GM23248 (cell line): ENCODE measurements around the gene FGD5. TPM values are rescaled to one million over a fixed set of nuclear protein-coding genes. Genes with fewer than 3 reads are reported as not detected.

Experiments used
- DNase-seq: peaks from one replicate; pipeline ENCODE4 v3.0.0-alpha.2; 2015
- H2AFZ ChIP-seq: fragments of 200-600 bp; sonication (generic); 2 replicates; pipeline ENCODE4 v1.6.1; 2016; ENCODE audit warnings: antibody characterized with exemption
- H3F3A ChIP-seq: fragments of 200-600 bp; sonication (generic); 2 replicates; pipeline ENCODE4 v1.6.1; 2016; ENCODE audit warnings: mild to moderate bottlenecking, antibody characterized with exemption, mixed run types; ENCODE audit not compliant: insufficient read depth
- H3K27ac ChIP-seq: fragments of 200-600 bp; sonication (generic); 2 replicates; pipeline ENCODE4 v1.5.1; 2016; ENCODE audit warnings: mild to moderate bottlenecking
- H3K27me3 ChIP-seq: fragments of 200-600 bp; sonication (generic); replicated peaks from 2 replicates; pipeline ENCODE4 v1.6.1; 2016; ENCODE audit warnings: mild to moderate bottlenecking; ENCODE audit not compliant: insufficient read depth
- H3K36me3 ChIP-seq: fragments of 200-600 bp; sonication (generic); 2 replicates; pipeline ENCODE4 v1.6.1; 2016; ENCODE audit warnings: low read depth, mild to moderate bottlenecking
- H3K4me1 ChIP-seq: fragments of 200-600 bp; sonication (generic); 2 replicates; pipeline ENCODE4 v1.6.1; 2016; ENCODE audit warnings: mild to moderate bottlenecking; ENCODE audit not compliant: insufficient read depth
- H3K4me2 ChIP-seq: fragments of 200-600 bp; sonication (generic); one replicate; pipeline ENCODE4 v1.6.1; 2016; ENCODE audit warnings: mild to moderate bottlenecking; ENCODE audit not compliant: unreplicated experiment
- H3K4me3 ChIP-seq: fragments of 200-600 bp; sonication (generic); 2 replicates; pipeline ENCODE4 v1.5.1; 2016; ENCODE audit warnings: mild to moderate bottlenecking
- H3K79me2 ChIP-seq: fragments of 200-600 bp; sonication (generic); 2 replicates; pipeline ENCODE4 v1.6.1; 2016; ENCODE audit warnings: mild to moderate bottlenecking; ENCODE audit not compliant: insufficient read depth
- H3K9ac ChIP-seq: fragments of 200-600 bp; sonication (generic); 2 replicates; pipeline ENCODE4 v1.6.1; 2016; ENCODE audit warnings: mild to moderate bottlenecking
- H3K9me2 ChIP-seq: fragments of 200-600 bp; sonication (generic); 2 replicates; pipeline ENCODE4 v1.6.1; 2016; ENCODE audit warnings: mixed run types, mild to moderate bottlenecking, moderate library complexity; ENCODE audit not compliant: insufficient read depth
- H3K9me3 ChIP-seq: fragments of 200-600 bp; sonication (generic); one replicate; pipeline ENCODE4 v1.6.1; 2017; ENCODE audit warnings: low read depth
- H4K20me1 ChIP-seq: fragments of 200-600 bp; sonication (generic); 2 replicates; pipeline ENCODE4 v1.6.0; 2016; ENCODE audit not compliant: insufficient read depth
- EZH2 ChIP-seq: fragments of 200-600 bp; sonication (generic); IDR thresholded peaks from 2 replicates; pipeline ENCODE4 v1.6.1; 2018; ENCODE audit warnings: antibody characterized with exemption, mild to moderate bottlenecking; ENCODE audit not compliant: insufficient read depth, poor library complexity, severe bottlenecking
- EZH2phosphoT487 ChIP-seq: fragments of 200-600 bp; sonication (generic); IDR thresholded peaks from 2 replicates; pipeline ENCODE4 v1.6.1; 2018; ENCODE audit warnings: antibody characterized with exemption, moderate library complexity, mild to moderate bottlenecking, low read depth; ENCODE audit not compliant: insufficient read depth
- WGBS, 2 experiments: methylation state at CpG; one replicate each; pipeline ENCODE4 v1.1.6; 2015 to 2017; ENCODE audit warnings: low lambda C conversion rate in 2 of 2, low coverage in 1 of 2; ENCODE audit errors: missing lambda C conversion rate in 2 of 2; 5-methylcytosine and 5-hydroxymethylcytosine counted together
- in situ Hi-C: fragments of 300-500 bp; cut with MboI; formaldehyde crosslinking; loops from 2 replicates; pipeline ENCODE4 v1.15.0; 2020
- polyA plus RNA-seq: library from polyadenylated mRNA; unstranded; fragments of >200 nt; fragmentation: Nextera tagmentation; extraction: Ambion mirVana; gene quantifications from 2 replicates; pipeline ENCODE4 v1.2.1, GENCODE V29; 2016
- total RNA-seq: library from RNA; depleted of rRNA; stranded (reverse); fragments of >200 nt; shearing (Covaris generic); gene quantifications from 2 replicates; pipeline ENCODE4 v1.2.3, GENCODE V29; 2014

FGD5 gene
- total and polyA plus RNA-seq, 2 experiments from 2014 or later: not detected

DNA sequence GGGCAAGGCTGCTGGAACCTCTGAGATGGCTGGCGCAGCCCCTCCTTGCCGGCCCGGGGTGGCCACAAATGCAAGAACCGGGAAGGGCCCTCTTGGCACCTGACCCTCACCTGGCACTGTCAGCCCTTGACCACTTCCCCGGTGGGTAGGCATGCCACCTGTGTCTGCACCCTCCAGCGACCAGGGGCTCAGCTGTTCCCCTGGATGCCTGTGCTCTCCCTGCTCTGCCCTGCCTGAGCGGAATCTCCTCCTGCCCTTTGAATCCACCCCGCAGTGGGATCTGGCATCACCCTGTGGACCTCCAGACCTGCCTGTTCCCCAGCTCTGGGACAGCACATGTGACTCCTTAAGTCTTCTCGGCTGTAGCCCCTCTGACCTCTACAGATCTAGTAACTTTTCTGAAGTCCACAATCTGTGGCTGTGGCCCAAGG, 26.1 kb upstream of the FGD5 start:
- H3K4me2 ChIP-seq: no peak overlapping the region
- H2AFZ ChIP-seq: no peak overlapping the region
- peaks cover 16% of the 10 kb centered on the region for H3K27me3 ChIP-seq
- no peaks in the 10 kb centered on the region for H4K20me1 ChIP-seq
- no peak for DNase-seq
- H3K27ac ChIP-seq: no peak overlapping the region
- no peaks in the 10 kb centered on the region for H3F3A ChIP-seq
- H3K9me3 ChIP-seq: no peaks in the 10 kb centered on the region
- no peaks in the 10 kb centered on the region for H3K36me3 ChIP-seq
- H3K79me2 ChIP-seq: no peaks in the 10 kb centered on the region
- WGBS, 2 experiments: 82 to 87% methylated on average over 9 of the region's 9 CpGs
- H3K4me3 ChIP-seq: no peak overlapping the region
- TF ChIP-seq EZH2 (no peak), EZH2phosphoT487 (no peak)
- no peak overlapping the region for H3K9ac ChIP-seq
- H3K9me2 ChIP-seq: no peaks in the 10 kb centered on the region
- H3K4me1 ChIP-seq: no peaks in the 10 kb centered on the region
- in situ Hi-C loops: no loop called here

DNA sequence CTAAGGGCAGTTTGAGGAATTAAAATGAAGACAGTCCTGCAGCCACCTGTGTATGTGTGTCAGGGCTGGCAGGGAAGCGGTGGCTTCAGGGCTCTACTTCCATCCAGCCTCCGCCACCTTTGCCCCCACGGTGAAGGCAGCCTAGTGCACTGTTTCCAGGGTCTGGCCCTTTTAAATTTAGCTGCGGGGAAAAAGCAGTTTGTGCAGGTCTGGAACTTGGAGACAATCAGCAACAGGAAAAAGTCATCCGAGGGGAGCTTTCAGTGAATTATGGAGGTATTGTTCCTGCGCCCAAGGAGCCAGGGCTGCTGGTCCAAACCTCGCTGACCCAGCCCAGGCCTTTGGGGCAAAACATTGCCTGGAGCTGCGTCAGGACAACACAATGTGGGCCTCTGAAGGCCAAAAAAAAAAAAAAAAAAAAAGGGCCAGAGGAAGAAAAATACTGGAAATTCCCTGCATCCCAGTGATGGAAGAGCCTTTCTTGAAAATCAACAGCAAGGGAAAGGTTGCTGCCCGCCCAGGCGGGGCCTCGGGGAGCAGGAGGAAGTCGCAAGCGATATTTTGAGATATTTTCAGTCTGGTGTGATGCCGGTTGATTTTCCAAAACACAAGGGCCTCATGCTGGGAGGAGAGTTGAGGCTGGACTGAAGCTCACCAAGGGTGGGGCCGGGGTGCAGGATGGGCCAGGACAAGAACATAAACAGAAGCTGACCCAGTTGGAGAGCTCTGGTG, 25.5 kb upstream of the FGD5 start:
- Histone ChIP-seq H3K4me3 (no peak overlapping the region), H3K27ac (no peak overlapping the region), H3K79me2 (no peaks in the 10 kb centered on the region), H3K4me1 (no peaks in the 10 kb centered on the region), H3F3A (no peaks in the 10 kb centered on the region), H3K9me2 (no peaks in the 10 kb centered on the region), H3K9me3 (no peaks in the 10 kb centered on the region), H3K9ac (no peak overlapping the region), H4K20me1 (no peaks in the 10 kb centered on the region), H3K27me3 (peaks cover 14% of the 10 kb centered on the region), H3K4me2 (no peak overlapping the region), H3K36me3 (no peaks in the 10 kb centered on the region), H2AFZ (no peak overlapping the region)
- in situ Hi-C loops: no loop called here
- DNase-seq: no peak
- TF ChIP-seq EZH2phosphoT487 (no peak), EZH2 (no peak)
- 22 to 23% methylated on average over 14 to 15 of the region's 15 CpGs for WGBS, 2 experiments

DNA sequence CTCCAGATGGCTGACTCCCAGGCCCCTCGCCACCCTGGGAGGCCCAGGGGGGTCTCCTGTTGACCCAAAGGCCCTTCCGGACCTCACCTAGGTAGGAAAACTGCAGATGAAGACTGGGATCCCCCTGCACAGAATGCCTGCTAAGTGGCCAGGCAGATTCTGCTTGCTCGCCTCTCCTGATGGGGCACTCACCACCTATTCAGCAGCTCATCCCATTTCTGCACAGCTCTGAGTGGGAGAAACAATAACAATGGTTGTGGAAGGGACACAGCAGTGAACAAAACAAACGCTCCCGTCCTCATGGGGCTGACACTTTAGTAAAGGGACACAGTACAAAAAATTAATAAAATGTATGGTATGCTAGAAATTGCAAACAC, 24.9 kb upstream of the FGD5 start:
- in situ Hi-C loops: no loop called here
- H3K9me3 ChIP-seq: no peaks in the 10 kb centered on the region
- no peaks in the 10 kb centered on the region for H3K36me3 ChIP-seq
- no peaks in the 10 kb centered on the region for H3K79me2 ChIP-seq
- no peak overlapping the region for H3K9ac ChIP-seq
- no peaks in the 10 kb centered on the region for H4K20me1 ChIP-seq
- no peak overlapping the region for H3K4me3 ChIP-seq
- no peaks in the 10 kb centered on the region for H3K4me1 ChIP-seq
- no peak overlapping the region for H3K4me2 ChIP-seq
- no peak for DNase-seq
- no peak for TF ChIP-seq EZH2phosphoT487
- WGBS, 2 experiments: 26 to 38% methylated on average over 5 of the region's 5 CpGs
- H3F3A ChIP-seq: no peaks in the 10 kb centered on the region
- H2AFZ ChIP-seq: no peak overlapping the region
- no peaks in the 10 kb centered on the region for H3K9me2 ChIP-seq
- H3K27ac ChIP-seq: no peak overlapping the region
- H3K27me3 ChIP-seq: peaks cover 14% of the 10 kb centered on the region

DNA sequence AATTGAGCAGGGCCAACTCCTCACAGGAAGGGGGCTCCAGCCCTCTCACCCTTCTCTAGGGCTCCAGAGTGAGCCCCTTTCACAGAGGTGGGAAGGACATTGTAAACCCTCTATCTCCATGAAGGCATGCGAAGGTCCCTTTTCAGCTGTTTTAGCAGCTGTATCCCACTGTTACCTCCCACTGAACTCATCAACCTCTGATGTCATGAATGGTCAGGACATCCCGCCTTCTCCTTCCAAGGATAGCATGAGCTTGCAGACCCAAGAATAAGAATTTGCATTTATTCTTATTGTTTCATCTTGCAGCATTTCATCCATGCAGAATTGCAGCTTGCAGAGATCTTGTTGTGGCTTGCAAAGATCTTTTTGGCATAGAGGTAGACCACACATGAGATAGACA, 24.3 kb upstream of the FGD5 start:
- Histone ChIP-seq H3K79me2 (no peaks in the 10 kb centered on the region), H3K27me3 (peaks cover 14% of the 10 kb centered on the region), H3K9me3 (no peaks in the 10 kb centered on the region), H3K4me3 (no peak overlapping the region), H3K27ac (no peak overlapping the region), H2AFZ (no peak overlapping the region), H3K9me2 (no peaks in the 10 kb centered on the region), H3K4me1 (no peaks in the 10 kb centered on the region), H4K20me1 (no peaks in the 10 kb centered on the region), H3K9ac (no peak overlapping the region), H3F3A (no peaks in the 10 kb centered on the region), H3K36me3 (no peaks in the 10 kb centered on the region), H3K4me2 (no peak overlapping the region)
- in situ Hi-C loops: no loop called here
- no peak for DNase-seq
- TF ChIP-seq EZH2phosphoT487: no peak
- no peak for TF ChIP-seq EZH2
- 61 to 66% methylated on average over 2 of the region's 2 CpGs for WGBS, 2 experiments

DNA sequence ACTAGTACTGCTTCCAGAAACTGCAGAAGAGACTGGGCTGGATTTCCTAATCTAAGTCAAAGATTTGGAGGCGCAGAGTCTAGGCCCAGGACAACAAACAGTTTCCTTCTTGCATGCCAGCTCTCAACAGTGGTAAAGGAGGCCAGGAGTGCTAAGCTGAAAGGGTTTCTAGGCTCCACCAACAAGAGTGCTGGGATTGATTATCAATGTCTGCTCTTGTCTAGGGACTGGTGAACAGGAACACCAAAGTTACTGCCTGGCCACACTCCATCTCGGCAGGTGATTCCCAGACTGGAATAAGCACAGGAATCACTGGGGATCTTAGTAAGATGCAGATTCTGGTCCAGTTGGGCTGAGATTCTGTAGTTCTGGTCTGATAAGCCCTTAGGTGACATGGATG, 22.8 kb upstream of the FGD5 start:
- H3K9ac ChIP-seq: no peak overlapping the region
- H3F3A ChIP-seq: no peaks in the 10 kb centered on the region
- no peaks in the 10 kb centered on the region for H3K79me2 ChIP-seq
- no peak overlapping the region for H3K27ac ChIP-seq
- in situ Hi-C loops: no loop called here
- no peaks in the 10 kb centered on the region for H3K4me1 ChIP-seq
- H3K9me2 ChIP-seq: no peaks in the 10 kb centered on the region
- TF ChIP-seq EZH2 (no peak), EZH2phosphoT487 (no peak)
- WGBS, 2 experiments: 51 to 58% methylated on average over 2 of the region's 2 CpGs
- no peak overlapping the region for H3K4me3 ChIP-seq
- no peak overlapping the region for H2AFZ ChIP-seq
- H3K36me3 ChIP-seq: no peaks in the 10 kb centered on the region
- no peaks in the 10 kb centered on the region for H3K9me3 ChIP-seq
- DNase-seq: no peak
- no peak overlapping the region for H3K4me2 ChIP-seq
- H3K27me3 ChIP-seq: peaks cover 16% of the 10 kb centered on the region
- no peaks in the 10 kb centered on the region for H4K20me1 ChIP-seq
